Measurements from ENCODE around the gene ZNF384.

Gene ZNF384

DNA sequence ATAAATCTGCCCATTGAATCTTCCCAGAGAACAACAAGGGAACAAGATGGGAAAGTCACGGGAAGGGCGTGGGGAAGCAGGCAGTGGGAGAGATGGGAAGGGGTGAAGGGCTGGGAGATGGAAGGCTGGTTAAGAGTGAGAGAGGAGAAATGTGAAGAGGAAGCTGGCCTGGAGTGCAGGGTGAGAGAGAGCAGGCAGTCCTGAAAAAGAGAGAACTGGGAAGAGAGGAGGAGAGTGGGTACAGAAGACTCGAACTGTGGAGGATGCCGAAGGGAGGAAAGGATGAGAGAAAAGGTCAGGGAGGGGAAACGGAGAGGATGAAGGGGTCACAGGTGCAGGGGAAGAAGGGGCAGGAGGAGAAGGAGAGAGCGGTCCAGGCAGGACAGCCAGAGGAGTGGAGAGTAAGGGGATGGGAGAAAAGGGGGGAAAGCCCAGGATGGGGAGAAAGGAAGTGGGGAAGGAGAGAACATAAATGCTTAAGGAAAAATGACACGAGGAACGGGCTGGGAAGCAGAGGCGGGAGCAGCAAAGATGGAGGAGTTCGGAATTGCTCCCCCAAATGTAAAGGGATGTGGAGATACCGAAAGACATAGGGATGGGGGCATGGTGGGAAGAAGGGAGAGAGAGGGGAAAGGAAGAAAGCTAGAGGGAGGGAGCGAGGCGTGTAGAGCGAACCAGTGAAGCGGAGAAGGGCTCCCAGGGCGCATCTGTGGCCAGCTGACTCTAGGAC, 10.2 kb upstream of the ZNF384 start:
- DNase-seq, result no peak

DNA sequence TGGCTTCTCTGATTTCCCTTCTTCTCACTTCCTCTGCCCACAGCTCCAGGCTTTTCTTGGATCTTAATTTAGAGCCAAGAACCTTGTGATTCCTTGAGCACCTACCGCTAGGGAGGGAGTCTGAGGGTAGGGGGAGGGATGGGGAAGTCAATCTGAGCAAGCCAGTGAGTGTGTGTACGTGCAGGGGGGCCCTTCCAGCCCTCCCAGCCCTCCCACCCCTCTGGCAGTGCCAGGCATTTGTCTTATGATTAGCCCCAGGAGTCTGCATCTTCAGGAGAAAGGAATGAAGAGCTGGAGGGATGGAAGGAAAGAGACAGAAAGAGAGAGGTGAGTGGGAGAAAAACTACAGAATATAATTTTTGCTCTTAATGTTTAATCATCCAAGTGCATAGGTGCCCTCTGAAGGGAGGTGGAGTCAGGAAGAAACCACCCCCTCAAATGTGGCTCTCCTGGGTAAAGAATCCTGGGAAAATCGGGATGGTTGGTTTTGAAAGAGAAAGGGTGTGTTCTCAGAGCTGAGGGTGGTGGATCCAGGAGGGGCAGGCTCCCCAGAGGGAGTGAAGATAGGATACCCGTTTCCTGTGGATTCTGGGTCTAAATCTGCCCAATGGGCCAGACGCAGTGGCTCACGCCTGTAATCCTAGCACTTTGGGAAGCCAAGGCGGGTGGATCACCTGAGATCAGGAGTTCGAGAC, 9.3 kb upstream of the ZNF384 start:
- DNase-seq, result no peak

DNA sequence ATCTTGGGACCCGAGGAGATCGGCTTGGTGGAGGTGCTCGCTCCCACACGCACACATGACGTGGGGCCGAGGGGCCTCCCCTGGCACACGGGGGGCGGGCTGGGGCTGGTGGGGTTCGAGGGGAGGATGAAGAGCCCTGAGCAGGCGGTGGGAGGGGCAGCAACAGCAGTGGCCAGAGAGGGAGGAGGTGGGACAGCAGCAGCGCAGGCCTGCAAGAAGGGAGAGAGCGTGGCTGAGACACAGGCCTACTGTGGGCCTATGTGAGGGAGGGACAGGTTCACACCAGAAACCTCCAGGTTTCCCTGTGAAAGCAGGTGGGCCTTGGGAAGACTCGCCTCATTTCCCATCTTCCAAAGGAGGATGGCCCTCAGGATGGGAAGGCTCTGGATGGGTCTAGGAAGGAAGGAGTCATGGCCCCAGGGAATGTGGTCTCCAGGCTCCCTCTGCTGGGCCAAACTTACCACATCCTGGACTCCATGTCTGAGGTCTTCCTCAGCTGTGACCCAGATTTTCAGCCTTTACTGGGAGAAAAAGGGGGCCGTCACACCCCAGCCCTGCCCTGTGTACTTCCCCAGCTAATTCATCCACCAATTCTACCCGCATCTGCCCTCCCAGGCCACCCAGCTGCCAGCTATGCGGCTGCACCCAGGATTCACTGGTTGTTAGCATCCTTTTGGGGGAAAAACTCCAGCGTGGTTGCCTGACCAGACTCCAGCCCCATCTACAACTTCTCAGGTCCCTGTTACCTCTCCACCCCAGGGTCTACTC, 8.6 kb upstream of the ZNF384 start:
- no peak for DNase-seq

DNA sequence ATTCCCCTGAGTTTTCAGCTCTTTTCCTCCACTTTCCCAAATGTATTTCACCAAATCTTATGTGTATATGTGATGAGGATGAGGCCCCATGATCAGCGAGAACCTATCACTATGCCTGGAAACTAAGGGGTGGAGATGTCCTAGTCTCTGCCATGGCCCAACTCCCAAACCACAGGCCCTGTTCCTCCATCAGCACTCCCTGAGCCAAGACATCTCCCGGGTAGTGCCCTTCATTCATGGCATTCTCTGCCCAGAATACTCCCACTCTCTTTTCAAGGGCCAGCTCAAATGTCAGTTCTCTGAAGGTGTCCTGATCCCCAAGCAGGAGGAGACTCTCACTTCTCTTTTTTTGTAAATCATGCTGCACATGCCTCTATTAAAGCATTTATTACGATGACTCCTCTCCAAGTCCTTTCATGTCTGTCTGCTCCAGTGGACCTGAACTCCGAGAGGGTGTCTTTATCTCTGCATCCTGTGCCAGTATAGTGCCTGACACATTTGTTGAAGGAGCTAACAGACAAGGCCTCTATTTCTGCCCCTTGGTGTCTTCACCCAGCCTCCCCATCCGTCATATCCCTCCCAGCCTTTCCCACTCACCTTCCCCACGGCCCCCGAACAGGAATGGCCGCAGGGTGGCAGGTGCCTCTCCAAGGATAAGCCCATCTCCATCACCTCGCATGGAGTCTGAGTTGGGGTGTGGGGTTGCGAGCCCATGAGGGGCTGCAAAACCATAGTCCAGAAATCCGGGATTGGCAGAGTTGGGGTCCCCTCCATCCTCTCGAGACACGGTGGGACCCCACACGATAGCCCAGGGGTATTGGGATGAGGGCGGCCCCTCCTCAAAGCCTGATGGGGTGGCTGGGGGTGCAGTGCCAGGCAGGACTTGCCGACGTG, 7.8 kb upstream of the ZNF384 start:
- no peak for DNase-seq

DNA sequence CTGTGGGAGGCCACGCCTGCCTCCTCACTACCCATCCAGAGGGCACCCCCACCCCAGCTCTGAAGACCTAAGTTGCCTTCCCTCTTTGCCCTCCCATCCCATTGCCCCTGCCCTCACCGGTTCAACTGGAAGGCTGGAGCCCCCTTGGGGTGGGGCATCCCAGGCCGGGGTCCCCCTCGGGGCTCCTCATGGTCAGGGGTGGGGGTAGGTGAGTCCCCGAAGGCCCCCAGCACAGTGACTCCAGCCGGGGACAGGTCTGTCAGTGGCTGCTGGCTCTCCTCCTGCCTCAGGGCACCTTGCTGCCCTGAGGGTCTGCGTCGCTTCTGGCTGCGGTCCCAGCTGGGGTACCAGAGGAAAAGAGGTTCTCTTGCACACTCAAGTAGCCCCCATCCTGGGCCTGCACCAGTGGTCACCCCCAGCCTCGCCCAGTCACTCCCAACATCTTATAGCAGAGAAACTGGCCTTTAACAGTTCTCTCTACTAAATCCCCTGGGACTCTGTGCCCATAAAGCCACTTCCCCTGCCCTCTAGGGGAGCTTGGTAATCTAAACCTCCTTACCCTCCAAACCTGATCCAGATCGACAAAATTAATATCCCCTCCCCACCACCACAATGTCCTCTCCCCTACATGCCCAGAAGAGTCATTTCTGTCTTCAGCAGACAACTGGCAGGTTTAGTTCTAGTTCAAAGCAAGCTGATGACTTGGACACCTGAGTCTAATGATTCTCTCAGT, 6.3 kb upstream of the ZNF384 start:
- no peak for DNase-seq

DNA sequence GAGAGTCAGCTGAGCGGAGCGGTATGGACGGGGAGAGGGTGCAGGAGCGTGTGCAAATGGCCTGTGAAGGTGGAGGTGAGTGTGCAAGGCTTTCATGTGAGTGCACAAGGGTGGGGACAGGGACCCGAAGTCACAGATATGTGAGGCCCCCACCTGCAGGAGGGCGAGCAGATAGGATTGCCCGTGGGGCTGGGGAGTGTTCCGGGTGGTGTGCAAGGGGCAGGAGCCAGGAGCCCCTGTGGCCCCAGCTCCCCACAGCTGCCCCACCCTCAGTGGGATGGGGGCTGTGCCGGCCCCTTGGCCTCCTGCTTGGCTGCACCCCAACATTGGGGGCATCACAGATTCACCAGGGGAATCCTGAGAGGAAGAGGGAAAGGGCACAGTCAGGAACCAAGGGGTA, 5.5 kb upstream of the ZNF384 start:
- DNase-seq, result no peak

DNA sequence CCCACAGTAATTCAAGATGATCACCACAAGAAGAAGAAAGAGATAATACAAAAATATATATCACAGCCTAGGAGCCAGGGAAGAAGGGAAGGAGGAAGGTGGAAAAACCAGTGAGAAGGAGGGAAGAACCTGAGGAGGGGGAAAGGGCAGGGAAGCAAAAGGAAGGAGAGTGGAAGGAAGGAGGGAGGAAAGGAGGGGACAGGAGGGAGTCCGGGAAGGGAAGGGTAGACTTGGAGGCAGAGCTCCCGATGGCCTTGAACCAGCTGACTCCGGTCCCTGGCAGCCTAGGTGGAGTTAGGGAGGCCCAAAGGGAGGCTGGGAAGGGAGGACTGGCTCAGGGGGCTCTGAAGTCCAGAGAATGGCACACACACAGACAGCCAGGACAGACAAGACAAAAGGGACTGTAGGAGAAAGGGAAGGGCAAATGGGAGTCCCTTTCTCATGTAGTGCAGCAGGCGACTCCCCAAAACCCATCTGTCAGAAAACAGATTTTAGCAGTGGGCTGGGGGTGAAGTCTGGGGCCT, 4.7 kb upstream of the ZNF384 start:
- DNase-seq, result no peak

DNA sequence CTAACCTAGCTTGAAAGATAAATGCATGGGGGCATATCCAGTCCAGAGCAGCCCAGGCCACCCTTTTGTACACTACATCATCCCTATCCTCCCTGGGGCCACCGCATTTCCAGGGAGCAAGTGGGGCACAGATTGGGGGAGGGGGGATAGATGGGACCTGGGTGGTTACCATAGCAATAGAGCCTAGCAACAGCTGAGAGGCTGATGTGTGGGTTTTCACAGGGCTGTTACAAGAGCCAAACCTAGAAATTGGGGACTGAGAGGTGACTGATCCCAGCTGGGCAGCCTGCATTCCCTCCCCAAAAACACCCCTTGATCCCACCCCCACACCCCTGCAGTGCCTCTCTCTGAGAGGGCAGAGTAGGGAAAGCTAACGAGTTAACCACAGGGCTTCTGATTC, 3.7 kb upstream of the ZNF384 start:
- DNase-seq, result no peak

DNA sequence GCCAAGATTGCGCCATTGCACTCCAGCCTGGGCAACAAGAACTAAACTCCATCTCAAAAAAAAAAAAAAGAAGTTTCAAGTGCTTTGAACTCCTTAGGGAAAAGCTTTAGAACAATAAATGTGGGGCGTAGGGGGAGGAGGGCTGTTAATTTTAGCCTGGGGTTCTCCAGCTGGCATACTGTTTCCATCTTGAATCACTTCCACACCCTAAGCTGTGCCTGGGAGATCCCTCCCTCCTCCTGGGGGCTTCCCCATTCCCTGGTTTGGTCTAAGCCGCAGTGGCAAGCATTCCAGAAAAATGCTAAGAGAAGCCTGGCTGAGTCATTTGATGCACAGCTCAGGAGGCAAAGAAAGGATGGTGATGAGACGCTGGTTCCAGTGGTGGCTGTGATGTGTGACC, 2.3 kb upstream of the ZNF384 start:
- DNase-seq, result no peak

DNA sequence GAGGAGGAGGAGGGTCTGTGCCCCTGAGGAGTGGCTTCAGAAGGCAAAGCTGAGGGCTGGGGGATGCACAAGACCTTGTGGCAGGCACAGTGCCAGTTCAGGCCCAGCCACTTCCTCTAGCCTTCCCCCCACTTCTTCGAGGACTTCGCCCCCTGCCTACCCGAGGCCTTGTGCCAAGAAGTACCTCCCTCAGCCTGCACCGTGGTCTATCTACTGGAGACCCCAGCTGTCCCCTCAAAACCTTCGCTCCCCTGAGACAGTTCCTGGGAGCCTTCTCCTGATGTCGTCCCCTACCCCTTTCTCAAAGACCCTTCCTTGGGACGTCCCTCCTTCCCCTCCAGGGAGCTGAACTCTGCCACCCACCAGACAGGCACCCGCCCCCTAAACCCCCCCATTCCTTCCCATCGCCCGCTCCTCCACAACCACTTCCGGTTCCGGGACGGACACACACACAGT, 604 bp downstream of the ZNF384 start:
- no peak for DNase-seq

DNA sequence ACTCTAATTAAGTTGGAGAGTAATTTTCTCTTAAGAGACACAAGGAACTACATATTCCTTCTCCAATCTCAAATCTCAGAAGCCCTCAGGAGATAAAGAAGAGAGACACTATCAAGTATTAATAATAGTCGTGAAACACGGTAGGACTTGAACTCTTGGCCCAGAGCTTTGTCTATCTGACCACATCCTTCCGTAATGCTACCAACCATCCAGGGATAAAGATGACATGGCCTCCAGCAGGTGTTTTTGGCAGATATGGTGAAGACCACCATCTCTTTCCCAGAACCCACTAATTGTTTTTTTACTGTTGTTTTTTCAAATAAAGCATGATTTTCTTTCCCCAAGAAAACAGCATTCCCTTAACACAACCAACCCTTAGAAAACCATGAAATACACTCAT, 3.4 kb downstream of the ZNF384 start:
- no peak for DNase-seq

DNA sequence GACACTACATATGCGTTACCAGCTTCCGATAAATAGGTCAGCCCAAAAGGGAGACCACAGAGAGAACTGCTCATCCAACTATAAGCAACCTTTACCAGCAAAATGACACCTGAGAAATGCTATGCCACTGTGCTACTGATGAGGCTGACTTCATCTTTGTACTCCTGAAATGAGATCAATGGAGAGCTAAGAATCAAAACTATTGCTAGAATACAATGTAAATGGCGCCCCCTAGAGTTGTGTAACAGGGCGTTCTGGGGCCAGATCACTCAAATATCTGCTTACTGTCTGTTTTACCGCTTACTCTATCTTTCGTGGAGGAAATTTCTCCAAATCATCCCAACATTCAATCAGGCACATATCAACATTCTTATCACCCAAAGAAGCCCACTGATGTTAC, 4.6 kb downstream of the ZNF384 start:
- DNase-seq, result no peak

DNA sequence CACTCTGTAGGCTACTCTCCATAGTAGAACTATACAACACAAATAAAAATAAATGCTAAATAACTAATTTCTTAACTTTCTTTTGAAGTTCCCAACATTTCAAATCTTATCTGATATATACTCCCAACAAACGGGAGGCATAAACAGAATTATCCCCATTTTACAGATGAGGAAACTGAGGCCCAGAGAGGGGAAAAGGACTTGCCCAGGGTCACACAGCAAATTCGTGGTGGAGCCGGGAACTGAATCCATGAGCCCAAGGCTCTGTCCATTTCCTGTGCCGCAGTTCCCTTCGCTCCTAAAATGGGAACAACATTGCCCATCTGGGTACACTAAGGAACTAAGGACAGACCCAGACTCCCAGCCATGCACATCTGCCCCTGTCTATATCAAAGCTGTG, 12.2 kb downstream of the ZNF384 start:
- DNase-seq, result no peak

DNA sequence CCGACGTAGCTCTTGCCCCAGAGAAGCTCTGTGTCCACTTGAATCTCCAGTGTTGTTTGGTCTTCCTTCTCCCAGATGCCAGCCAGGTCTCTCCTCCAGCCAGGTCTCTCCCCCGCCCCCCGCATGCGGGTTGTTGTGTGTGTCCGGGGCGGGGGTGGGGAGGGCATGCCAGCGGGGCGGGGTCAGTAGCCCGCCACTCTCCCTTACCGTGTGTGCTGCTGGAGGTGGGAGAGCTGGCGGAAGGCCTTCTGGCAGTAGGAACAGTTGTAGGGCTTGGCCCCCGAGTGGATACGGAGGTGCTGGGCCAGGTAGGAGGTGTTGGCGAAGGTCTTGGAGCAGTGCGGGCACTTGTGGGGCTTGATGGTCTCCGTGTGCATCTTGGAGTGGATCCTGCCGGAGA, 17.0 kb downstream of the ZNF384 start:
- DNase-seq, result no peak

DNA sequence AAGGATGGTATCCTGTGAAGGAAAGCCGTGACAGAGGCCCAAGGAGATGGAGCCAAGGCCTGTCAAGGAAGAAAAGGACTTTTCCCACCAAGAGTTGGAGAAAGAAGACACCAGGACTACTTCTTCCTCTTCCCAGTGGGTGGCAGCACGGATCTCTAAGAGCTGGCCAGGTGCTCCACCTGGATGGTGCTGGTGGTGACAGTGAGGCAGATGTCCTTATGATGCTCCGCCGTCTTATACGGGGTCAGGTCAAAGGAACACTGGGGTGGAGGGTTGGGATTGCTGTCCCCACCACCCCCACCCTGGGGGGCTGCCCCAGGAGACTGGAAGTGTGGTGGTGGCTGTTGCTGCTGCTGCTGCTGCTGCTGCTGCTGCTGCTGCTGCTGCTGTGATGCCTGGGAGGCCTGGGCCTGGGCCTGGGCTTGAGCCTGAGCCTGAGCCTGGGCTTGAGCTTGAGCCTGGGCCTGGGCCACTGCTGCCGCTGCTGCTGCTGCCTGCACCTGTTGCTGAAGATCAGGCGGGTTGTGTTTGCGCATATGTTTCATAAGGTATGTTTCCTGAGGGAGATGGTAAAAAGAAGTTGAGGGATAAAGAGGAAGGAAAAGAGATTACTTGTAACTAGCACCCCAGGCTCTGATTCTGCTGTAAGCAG, 21.5 kb downstream of the ZNF384 start:
- no peak for DNase-seq

DNA sequence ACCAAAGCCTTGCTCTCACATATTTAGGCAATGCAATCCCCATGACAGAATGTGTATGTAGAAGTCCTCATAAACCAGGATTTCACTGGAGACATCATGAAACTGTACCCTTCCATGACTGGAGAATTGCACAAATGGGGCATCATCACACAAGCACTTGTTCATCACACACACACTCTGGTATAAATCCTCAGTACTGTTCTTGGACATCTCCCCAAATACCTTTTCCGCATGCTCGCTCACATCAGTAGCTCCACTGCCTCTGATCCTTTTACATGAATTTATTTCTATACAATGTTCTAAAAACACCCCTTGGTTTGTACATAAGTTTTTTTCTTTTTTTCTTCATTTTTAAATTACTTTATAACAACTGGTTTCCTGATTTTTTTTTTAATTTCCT, 23.0 kb downstream of the ZNF384 start:
- DNase-seq, result no peak

DNA sequence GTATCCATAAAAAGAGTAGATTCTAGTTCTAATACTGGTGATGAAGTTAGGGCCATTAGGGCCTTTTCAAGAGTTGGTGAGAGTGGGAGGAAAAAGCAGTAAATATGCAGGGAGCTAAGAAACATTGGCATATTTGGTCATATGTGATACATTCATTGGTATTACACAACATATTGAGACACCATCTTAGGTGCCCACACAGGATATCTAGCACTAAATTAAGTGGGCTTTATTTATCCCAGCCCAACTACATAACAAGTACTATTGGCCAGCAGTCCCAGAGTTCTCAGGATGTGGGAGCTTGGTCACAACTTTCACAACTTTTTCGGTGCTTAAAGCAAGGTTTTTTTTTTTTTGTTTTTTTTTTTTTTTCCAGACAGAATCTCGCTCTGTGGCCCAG, 24.3 kb downstream of the ZNF384 start:
- no peak for DNase-seq

DNA sequence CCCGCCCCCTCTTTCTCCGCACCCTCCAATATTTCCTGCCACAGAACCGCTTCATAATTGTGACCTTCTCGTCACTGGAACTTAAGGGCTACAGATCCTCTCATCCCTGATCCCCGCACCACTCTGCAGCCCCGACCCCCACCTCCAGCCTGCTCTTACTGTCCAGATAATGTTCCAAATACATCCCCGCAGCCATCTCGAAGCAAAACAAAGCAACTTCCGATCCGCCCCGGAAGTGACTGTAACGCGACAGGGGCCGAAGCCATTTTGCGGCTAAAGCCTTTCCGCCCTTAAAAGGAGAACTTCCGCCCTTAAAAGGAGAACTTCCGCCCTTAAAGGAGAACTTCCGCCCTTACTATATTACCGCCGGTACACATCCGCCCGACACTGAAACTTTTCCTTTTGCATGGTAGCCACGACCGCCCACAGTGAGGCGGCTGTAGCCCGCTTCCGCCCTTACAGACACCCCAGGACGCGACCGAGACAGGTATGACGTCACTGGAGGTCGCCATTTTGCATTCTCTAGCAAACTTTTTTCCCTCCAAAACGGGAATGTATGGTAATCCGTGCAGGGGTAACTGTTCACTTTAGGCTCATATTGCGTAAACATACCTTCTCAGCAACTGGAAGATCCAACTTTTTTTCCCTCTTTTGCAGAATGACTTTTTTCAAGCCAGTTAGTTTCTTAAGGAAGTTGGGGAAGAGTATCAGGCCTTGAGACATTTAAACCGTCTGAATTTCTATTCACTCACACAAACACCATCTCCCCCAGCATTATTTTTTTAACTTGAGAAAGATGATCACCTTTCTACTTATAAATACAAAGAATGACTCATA, 26.1 kb downstream of the ZNF384 start, which contains the start of gene ING4:
TSS of gene ING4 (minus strand) at position 214 of the 837 bp plus-strand sequence. CDS start at position 196, 18 bp downstream.
- peak; percentile 95 for DNase-seq

DNA sequence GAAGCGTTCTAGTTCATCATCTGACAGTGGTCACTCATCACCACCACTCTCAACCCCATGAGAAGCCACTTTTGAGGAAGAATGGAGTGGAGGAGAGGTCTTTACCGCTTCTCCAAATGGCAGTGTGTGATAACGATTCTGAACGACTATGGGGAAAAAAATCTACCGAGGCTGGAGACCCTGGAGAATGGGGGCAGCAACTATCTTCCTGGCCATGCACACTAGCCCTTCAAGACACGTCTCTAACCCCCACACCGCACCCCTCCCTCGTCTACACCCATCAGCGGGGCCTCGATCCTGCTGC, 26.6 kb downstream of the ZNF384 start:
- no peak for DNase-seq

DNA sequence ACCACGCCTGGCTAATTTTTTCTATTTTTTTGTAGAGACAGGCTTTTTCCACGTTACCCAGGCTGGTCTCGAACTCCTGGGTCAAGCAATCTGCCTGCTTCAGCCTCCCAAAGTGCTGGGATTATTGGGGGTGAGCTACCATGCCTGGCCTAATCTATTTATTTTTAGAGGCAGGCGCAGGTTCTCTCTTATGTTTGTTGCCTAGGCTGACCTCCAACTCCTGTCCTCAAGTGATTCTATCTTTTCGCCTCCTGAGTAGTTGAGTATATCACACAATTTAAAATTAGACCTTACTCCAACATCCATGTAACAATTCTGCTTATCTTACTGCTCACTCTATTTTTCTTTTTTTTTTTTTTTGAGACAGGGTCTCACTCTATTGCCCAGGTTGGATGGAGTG, 35.2 kb downstream of the ZNF384 start:
- no peak for DNase-seq

DNA sequence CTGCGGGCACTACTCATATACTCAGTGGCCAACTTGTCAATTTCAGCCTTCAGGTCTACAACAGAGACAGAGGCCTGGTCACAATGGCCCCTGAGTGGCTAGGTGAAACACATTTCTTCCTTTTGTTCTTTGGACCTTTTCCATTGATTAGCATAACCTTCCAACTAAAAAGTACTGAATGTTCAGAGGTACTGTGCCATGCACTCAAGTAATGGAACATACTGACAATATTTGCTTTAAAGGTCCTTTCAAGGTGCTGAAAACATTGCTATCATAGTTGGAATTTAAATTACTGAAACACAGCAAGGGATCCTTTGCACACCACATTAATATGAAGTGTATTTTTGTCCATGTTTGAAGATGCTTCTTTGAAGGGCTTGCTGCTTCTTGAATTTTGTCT, 35.8 kb downstream of the ZNF384 start:
- DNase-seq, result no peak
